Left ventricle myocardium superior (tissue), 1 donor: ENCODE results near the gene MMRN1. TPM values are rescaled to one million over a fixed set of nuclear protein-coding genes. Genes with fewer than 3 reads are reported as not detected.

Experiments used
- ATAC-seq: fragments of 200-7000 bp; cut with Tn5 transposase; one replicate; pipeline ENCODE4 v1.9.1; 2020; ENCODE audit warnings: mild to moderate bottlenecking, moderate library complexity
- DNase-seq: peaks from one replicate; pipeline ENCODE4 v3.0.0-alpha.2; 2020
- intact Hi-C: fragments of 100-400 bp; cut with micrococcal nuclease; formaldehyde crosslinking; loops from one replicate; pipeline ENCODE4 v1.11.0; 2022
- total RNA-seq: library from RNA; stranded (reverse); fragmentation: NEBNext Ultra II Directional; extraction: Animal tissue kit (Norgen Biotek cat#: 25700); gene quantifications from one replicate; pipeline ENCODE4 v1.2.1, GENCODE V29; 2021
- donor health status: DM: no; HTN: yes; CAD: no; lungs with severe emphysema.

MMRN1 gene
- total RNA-seq, 1 donor from 2014 or later = 10.1 TPM

GRCh38 chr4:89981789-89982334 lies 87.2 kb downstream of the MMRN1 start:
- intact Hi-C loops = no loop called here
- DNase-seq = no peak
- ATAC-seq = no peak

GRCh38 chr4:89988268-89988667 lies 93.6 kb downstream of the MMRN1 start:
- DNase-seq (no peak), ATAC-seq (no peak)
- intact Hi-C loops = no loop called here

GRCh38 chr4:89992744-89993143 lies 98.1 kb downstream of the MMRN1 start:
- intact Hi-C loops = no loop called here
- DNase-seq (no peak), ATAC-seq (no peak)

- ATAC-seq (no peak), DNase-seq (no peak)
- intact Hi-C loops = no loop called here
Observed at GRCh38 chr4:89994176-89994873, 99.7 kb downstream of the MMRN1 start.

- intact Hi-C loops = no loop called here
- DNase-seq (no peak), ATAC-seq (no peak)
Observed at GRCh38 chr4:89995006-89995405, 100.4 kb downstream of the MMRN1 start.

- ATAC-seq (no peak), DNase-seq (no peak)
- intact Hi-C loops = no loop called here
Observed at GRCh38 chr4:89995814-89996213, 101.2 kb downstream of the MMRN1 start.

- no peak for DNase-seq
- ATAC-seq = no peak
- intact Hi-C loops = no loop called here
Observed at GRCh38 chr4:89997171-89997704, 102.6 kb downstream of the MMRN1 start.

- ATAC-seq (no peak), DNase-seq (no peak)
- intact Hi-C loops = no loop called here
Observed at GRCh38 chr4:89998469-89999011, 103.9 kb downstream of the MMRN1 start.

- no peak for DNase-seq
- intact Hi-C loops = no loop called here
- ATAC-seq = no peak
Observed at GRCh38 chr4:90001023-90001422, 106.4 kb downstream of the MMRN1 start.

- no peak for ATAC-seq
- no peak for DNase-seq
- intact Hi-C loops = no loop called here
Observed at GRCh38 chr4:90002441-90003062, 107.9 kb downstream of the MMRN1 start.

Other genes starting within 250 kb of the MMRN1 start
- 4.6 TPM for gene SNCA, start 57.7 kb upstream of the MMRN1 start, total RNA-seq
- gene CCSER1, start 232.5 kb downstream of the MMRN1 start, total RNA-seq = 13.3 TPM